Lower lobe of right lung (tissue), 2 donors: Measurements from ENCODE around the gene LTB4R. TPM values are rescaled to one million over a fixed set of nuclear protein-coding genes. Genes with fewer than 3 reads are reported as not detected.
A peak's percentile ranks its signal among the peaks of the same experiment; 100 is the strongest.

Source experiments
- ATAC-seq, 2 donors: fragments of 200-7000 bp; cut with Tn5 transposase; one replicate each; pipeline ENCODE4 v1.9.1; 2020 to 2022; ENCODE audit warnings: mild to moderate bottlenecking in 2 of 2, moderate library complexity in 2 of 2
- DNase-seq: peaks from one replicate; pipeline ENCODE4 v3.0.0-alpha.2; 2020
- H3K27ac ChIP-seq: fragments of 200-600 bp; one replicate; pipeline ENCODE4 v1.8.0; 2022
- H3K27me3 ChIP-seq: fragments of 200-600 bp; one replicate; pipeline ENCODE4 v1.8.0; 2022; ENCODE audit warnings: low read depth
- H3K36me3 ChIP-seq: fragments of 200-600 bp; one replicate; pipeline ENCODE4 v1.8.0; 2022; ENCODE audit warnings: mild to moderate bottlenecking
- H3K4me1 ChIP-seq: fragments of 200-600 bp; one replicate; pipeline ENCODE4 v1.8.0; 2022
- H3K4me3 ChIP-seq: fragments of 200-600 bp; one replicate; pipeline ENCODE4 v1.8.0; 2022; ENCODE audit warnings: mild to moderate bottlenecking
- H3K9me3 ChIP-seq: fragments of 200-600 bp; one replicate; pipeline ENCODE4 v1.8.0; 2022
- intact Hi-C: fragments of 100-400 bp; cut with DNase I; formaldehyde crosslinking; loops from one replicate; pipeline ENCODE4 v1.11.0; 2022
- total RNA-seq: library from RNA; stranded (reverse); fragmentation: NEBNext Ultra II Directional; extraction: Animal tissue kit (Norgen Biotek cat#: 25700); gene quantifications from one replicate; pipeline ENCODE4 v1.2.1, GENCODE V29; 2021
- TF ChIP-seq, protein P1 (sequence below): fragments of 200-600 bp; IDR thresholded peaks from one replicate; pipeline ENCODE4 v1.8.0; 2022; ENCODE audit warnings: antibody characterized with exemption, mild to moderate bottlenecking
- donor health status: DM: no; HTN: yes; CAD: no; lungs with severe emphysema.

LTB4R gene
- total RNA-seq, 1 donor from 2014 or later, result 14.1 TPM

DNA sequence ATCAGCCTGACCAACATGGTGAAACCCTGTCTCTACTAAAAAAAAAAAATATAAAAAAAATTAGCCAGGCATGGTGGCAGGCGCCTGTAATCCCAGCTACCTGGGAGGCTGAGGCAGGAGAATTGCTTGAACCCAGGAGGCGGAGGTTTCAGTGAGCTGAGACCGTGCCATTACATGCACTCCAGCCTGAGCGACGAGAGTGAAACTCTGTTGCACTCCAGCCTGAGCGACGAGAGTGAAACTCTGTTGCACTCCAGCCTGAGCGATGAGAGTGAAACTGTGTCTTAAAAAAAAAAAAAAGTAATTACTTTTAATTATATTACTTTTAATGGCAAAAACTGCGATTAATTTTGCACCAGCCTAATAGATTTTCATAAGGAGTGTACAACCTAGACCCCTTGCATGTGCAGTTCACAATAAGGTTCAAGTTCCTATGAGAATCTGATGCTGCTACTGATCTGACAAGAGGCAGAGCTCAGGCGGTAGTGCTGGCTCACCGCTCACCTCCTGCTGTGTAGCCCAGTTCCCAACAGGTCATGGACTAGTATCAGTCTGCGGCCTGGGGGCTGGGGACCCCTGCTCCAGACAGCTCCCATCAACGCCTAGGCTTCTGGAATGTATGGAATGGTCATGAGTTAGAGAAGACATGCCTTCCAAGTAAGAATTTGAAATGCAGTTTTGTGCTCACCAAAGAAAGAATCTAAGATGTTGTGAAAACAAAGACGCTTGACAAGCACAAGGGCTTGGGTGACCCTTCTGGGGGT, 10.1 kb downstream of the LTB4R start:
- H3K4me1 ChIP-seq, result peaks cover 10% of the 10 kb centered on the region
- no peaks in the 10 kb centered on the region for H3K9me3 ChIP-seq
- no peak overlapping the region for H3K27ac ChIP-seq
- TF ChIP-seq, protein P1, sequence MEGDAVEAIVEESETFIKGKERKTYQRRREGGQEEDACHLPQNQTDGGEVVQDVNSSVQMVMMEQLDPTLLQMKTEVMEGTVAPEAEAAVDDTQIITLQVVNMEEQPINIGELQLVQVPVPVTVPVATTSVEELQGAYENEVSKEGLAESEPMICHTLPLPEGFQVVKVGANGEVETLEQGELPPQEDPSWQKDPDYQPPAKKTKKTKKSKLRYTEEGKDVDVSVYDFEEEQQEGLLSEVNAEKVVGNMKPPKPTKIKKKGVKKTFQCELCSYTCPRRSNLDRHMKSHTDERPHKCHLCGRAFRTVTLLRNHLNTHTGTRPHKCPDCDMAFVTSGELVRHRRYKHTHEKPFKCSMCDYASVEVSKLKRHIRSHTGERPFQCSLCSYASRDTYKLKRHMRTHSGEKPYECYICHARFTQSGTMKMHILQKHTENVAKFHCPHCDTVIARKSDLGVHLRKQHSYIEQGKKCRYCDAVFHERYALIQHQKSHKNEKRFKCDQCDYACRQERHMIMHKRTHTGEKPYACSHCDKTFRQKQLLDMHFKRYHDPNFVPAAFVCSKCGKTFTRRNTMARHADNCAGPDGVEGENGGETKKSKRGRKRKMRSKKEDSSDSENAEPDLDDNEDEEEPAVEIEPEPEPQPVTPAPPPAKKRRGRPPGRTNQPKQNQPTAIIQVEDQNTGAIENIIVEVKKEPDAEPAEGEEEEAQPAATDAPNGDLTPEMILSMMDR, result no peak
- intact Hi-C loops, result no loop called here
- ATAC-seq (no peak), DNase-seq (peak; percentile 21)
- no peak overlapping the region for H3K4me3 ChIP-seq
- peaks cover 9% of the 10 kb centered on the region for H3K36me3 ChIP-seq
- H3K27me3 ChIP-seq, result no peaks in the 10 kb centered on the region

DNA sequence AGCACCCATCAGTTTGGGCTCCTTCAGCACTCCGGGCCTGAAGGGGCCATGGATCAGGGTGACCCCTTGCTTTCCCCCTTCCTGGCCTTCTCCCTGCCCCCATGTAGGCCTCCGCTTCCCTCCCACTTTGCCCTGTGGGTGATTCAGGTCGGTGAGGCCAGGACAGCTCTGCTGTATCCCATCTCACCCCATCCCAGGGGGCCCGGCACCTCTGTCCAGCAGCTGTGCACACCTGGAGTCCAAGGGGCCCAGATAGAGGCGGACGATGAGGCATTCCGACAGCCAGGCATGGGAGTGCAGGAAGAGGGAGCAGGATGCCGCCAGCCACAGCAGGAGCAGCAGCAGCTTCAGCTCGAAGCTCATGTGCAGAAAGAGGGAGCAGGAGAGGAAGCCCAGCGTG, 11.4 kb downstream of the LTB4R start:
- no peak overlapping the region for H3K4me3 ChIP-seq
- H3K27me3 ChIP-seq, result no peaks in the 10 kb centered on the region
- no peak overlapping the region for H3K27ac ChIP-seq
- peaks cover 7% of the 10 kb centered on the region for H3K4me1 ChIP-seq
- peak; percentile 36 for DNase-seq
- intact Hi-C loops, result no loop called here
- peaks cover 9% of the 10 kb centered on the region for H3K36me3 ChIP-seq
- TF ChIP-seq, protein P1, result no peak
- no peak for ATAC-seq
- no peaks in the 10 kb centered on the region for H3K9me3 ChIP-seq

DNA sequence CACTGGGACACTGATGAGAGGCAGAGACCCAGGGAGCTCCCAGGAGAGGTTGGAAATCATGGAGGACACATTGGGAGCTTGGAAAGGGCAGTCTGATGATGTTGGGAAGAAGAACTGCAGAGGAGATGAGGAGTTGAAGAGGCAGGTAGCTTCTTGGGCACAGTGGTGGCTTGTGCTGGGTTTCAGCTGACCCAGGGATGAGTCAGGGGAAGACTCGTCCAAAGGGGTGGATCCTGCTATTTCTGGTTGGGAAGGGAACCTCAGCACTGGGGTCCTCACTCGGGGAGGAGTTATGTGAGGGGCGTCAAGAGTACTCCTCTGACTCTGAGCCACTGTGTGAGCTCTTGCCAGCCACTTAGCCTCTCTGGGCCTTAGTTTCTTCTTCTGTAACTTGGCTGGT, 12.0 kb downstream of the LTB4R start:
- ATAC-seq, result no peak
- Histone ChIP-seq H3K9me3 (no peaks in the 10 kb centered on the region), H3K27me3 (no peaks in the 10 kb centered on the region), H3K36me3 (peaks cover 9% of the 10 kb centered on the region), H3K27ac (no peak overlapping the region), H3K4me3 (no peak overlapping the region), H3K4me1 (peaks cover 11% of the 10 kb centered on the region)
- TF ChIP-seq, protein P1, result no peak
- intact Hi-C loops, result no loop called here
- DNase-seq, result no peak

DNA sequence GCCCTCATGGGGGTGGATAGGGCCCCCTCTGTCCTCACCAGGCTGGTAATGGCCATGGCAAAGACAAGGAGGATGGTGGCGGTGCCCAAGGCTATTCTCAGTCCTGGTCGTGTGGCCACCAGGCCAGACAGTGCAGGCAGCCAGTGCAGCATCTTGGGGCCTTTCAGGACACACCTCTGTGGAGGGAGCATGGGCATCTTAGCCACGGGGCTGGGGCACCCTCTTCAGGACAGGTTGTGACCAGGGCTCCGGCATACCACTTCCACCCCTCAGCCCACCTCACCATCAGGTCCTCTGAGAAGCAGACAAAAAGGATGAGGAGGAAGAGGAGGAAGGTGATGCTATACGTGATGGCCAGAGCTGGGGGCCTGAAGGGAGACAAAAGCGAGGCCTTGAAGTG, 12.7 kb downstream of the LTB4R start:
- ATAC-seq (no peak), DNase-seq (peak; percentile 38)
- TF ChIP-seq, protein P1, result no peak
- Histone ChIP-seq H3K4me3 (no peak overlapping the region), H3K4me1 (peaks cover 17% of the 10 kb centered on the region), H3K27ac (no peak overlapping the region), H3K9me3 (no peaks in the 10 kb centered on the region), H3K36me3 (peaks cover 9% of the 10 kb centered on the region), H3K27me3 (no peaks in the 10 kb centered on the region)
- intact Hi-C loops, result no loop called here

DNA sequence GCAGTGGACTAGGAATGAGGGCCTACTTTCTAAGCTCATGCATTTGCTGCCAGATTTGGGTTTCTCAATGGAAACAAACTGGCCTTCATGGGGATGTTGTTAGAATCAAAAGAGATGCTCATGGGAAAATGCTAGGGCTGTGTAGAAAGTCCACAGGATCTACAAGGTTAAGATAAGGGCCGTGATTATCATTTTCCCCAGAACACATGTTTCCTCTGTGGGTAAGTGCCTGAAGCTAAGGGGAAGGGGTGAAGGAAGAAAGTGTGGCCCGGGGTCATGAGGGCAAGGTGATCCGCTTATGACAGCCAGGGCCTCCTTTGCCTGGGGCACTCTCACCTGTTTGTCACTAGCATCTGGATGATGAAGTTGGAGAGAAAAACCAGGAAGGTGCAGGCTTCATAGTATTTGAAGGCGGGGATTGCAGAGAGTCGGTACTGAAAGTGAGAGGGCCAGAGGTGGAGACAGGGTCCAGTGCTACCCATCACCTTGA, 13.8 kb downstream of the LTB4R start:
- Histone ChIP-seq H3K27me3 (no peaks in the 10 kb centered on the region), H3K4me1 (peaks cover 27% of the 10 kb centered on the region), H3K36me3 (peaks cover 9% of the 10 kb centered on the region), H3K4me3 (no peak overlapping the region), H3K9me3 (no peaks in the 10 kb centered on the region), H3K27ac (no peak overlapping the region)
- intact Hi-C loops, result loop anchor here (5.0 kb wide), 1 partner anchor 112 kb away; no protein-coding TSS in a partner anchor
- DNase-seq, result no peak
- TF ChIP-seq, protein P1, result no peak
- no peak for ATAC-seq
